HG02798 (cell line): ENCODE results near the gene EGR1.
A peak's percentile ranks its signal among the peaks of the same experiment; 100 is the strongest.
"Not testable (repeated sequence)": the region's sequence is repeated elsewhere in the genome, so short reads cannot be mapped to it uniquely, and the experiment has no call there.

Experiments used
- ATAC-seq: cut with Tn5 transposase; IDR thresholded peaks from one replicate; pipeline ENCODE4 v1.9.1; 2021; ENCODE audit warnings: mild to moderate bottlenecking; ENCODE audit not compliant: unreplicated experiment, poor library complexity

The EGR1 gene

GRCh38 chr5:138468133-138468965 lies 3.1 kb downstream of the EGR1 start:
- ATAC-seq = no peak

DNA sequence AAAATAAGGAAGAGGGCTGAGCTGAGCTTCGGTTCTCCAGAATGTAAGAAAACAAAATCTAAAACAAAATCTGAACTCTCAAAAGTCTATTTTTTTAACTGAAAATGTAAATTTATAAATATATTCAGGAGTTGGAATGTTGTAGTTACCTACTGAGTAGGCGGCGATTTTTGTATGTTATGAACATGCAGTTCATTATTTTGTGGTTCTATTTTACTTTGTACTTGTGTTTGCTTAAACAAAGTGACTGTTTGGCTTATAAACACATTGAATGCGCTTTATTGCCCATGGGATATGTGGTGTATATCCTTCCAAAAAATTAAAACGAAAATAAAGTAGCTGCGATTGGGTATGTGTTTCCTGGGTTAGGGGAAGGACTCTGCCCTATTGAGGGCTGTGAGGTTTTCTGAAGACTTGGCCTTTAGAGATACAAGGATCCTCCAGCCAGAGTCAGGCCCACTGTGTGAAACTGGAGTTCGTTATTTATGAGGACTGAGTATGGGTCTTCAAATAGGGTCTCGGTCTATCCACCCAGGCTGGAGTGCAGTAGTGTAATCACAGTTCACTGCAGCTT lies 3.8 kb downstream of the EGR1 start:
- no peak for ATAC-seq

- no peak for ATAC-seq
These were observed 4.5 kb downstream of the EGR1 start for GRCh38 chr5:138469540-138470321.

GRCh38 chr5:138470322-138471051 lies 5.2 kb downstream of the EGR1 start:
- ATAC-seq = no peak

DNA sequence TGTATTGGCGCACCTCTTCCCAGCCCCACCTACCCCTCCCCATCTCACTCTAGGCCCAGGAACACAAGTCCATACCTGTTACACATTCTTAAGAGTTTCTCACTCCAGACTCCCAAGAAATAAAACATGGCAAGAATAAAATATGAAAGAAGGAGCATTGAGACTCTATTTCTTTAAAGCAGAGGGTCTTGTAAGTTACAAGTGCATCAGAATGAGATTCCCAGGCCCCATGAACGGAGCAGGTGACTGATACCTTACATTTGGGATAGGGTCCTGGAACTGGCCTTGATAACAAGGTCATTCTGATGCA lies 5.7 kb downstream of the EGR1 start:
- ATAC-seq = no peak

DNA sequence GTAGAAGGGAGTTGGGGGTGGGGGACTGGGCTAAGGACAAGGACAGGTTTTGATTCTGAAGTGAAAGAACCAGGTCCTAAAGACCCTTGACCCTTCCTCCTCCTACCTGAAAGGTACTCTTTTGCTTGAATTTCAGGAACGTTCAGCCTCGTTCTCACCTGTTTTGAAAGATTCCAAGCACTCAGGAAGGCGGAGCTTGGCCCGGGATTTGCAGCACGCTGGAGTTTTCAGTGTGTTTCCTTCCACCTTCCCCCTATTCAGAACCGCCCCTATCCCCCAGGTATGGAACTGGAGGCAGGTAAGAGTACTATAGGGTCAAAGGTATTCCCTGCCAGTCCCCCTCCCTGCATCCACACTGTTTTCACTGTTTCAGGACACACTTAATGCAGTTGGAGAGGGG lies 7.1 kb downstream of the EGR1 start:
- ATAC-seq = no peak

DNA sequence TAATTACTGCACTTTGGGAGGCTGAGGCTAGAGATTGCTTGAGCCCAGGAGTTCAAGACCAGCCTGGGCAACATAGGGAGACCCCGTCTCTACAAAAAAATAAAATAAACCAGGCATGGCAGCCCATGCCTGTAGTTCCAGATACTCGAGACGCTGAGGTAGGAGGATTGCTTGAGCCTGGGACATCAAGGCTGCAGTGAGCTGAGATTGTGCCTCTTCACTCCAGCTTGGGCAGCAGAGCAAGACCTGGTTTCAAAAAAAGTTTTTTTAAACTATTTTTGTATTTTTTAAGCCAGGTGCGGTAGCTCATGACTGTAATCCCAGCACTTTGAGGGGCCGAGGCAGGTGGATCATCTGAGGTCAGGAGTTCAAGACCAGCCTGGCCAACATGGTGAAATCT lies 7.9 kb downstream of the EGR1 start:
- ATAC-seq = not testable (repeated sequence)

DNA sequence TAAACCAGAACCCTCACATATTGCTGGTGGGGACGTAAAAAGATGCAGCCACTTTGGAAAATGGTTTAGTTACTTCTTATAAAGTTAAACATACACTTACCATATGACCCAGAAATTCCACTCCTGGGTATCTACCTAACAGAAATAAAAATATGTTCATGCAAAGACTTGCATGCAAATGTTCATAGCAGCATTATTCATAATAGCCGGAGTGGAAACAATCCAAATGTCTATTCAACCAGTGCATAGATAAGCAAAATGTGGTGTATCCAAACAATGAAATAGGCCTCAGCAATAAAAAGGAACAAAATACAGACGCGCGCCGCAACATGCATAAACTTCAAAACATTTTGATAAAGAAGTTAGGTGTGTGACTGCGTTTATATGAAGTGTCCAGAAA lies 11.6 kb downstream of the EGR1 start:
- no peak for ATAC-seq

- ATAC-seq = no peak
These were observed 17.4 kb downstream of the EGR1 start for GRCh38 chr5:138482638-138483037.

GRCh38 chr5:138488481-138488945 lies 23.2 kb downstream of the EGR1 start:
- ATAC-seq = no peak

DNA sequence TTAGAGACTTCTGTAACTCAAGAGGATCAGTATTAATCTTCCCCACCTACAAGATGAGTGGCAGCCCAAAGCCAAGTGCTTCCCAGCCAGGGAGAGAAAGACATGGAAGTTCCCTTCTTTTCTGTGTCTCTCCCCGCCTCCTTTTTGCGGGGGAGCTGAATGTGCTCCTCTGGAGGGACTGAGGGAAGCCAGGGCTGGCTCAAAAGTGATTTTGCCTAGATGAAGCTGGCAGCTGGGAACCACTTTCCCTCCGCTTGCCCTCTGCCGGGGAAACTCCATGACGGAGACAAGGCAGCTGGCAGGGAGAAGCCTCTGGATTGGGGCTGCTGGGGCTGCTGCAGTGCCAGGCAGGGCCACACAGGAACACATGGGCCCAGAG lies 24.4 kb downstream of the EGR1 start:
- no peak for ATAC-seq

DNA sequence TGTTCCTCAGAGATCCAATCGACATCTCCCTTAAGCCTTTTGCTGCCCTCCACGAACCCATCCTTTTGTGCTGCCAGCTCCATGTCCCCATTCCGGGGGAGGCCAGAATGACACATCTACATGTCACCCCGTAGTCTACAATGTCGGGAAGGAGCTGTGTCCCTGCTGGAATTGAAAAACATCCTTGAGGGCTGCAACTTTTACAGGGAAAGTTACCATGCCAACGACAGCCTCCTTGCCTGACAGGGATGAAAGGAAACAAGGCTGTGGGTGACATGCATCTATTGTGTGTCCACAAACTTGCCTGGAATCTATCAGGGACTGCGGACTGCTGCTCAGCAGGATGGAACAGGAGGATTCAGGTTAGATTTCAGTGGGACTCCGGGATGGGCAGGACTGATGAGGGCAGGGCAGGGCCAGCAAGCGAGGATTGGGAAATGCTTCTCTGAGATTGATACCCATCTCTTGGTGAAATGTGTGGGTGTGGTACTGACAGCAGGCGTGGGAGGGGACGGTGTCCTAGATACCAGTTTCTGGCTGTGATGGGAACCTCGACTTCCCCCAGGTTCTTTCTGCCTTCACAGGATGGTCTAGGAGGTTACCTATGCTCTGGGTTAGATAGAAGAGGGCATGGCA lies 25.5 kb downstream of the EGR1 start:
- no peak for ATAC-seq

- ATAC-seq = no peak
These were observed 26.0 kb downstream of the EGR1 start for GRCh38 chr5:138491284-138491648.

GRCh38 chr5:138491669-138492559 lies 26.6 kb downstream of the EGR1 start:
- peak; percentile 98 for ATAC-seq

- no peak for ATAC-seq
These were observed 27.3 kb downstream of the EGR1 start for GRCh38 chr5:138492560-138493045.

GRCh38 chr5:138495351-138495750 lies 30.1 kb downstream of the EGR1 start:
- no peak for ATAC-seq

- no peak for ATAC-seq
These were observed 33.1 kb downstream of the EGR1 start for GRCh38 chr5:138498376-138498775.

DNA sequence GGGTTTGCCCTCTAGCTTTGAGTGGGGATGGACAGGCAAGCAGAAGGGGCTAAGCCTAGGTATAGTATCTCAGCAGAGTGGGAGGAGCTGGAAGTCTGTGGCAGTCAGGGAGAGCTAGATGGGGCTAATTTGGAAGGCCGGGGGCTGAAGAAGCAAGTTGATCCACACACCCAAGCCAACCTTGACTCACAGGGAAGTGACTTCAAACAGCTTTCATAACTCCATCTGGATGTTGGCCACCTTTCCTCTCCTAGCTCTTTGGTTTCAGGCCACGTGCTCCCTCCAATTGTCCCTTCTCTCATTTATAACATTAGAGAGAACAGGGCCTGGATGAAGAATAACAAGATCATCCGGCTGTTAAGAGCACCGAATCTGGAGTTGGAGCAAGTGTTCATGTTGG lies 36.8 kb downstream of the EGR1 start:
- no peak for ATAC-seq

DNA sequence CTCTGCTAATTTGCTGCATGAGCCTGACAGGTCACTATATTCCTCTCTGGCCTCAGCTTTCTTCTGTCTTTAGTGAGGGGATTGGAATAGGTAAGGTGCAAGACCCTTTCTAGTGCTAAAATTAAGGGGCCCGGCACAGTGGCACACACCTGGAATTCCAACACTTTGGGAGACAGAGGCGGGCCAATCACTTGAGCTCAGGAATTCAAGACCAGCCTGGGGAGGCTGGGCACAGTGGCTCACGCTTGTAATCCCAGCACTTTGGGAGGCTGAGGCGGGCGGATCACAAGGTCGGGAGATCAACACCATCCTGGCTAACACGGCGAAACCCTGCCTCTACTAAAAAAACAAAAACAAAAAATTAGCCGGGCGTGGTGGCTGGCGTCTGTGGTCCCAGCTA lies 37.2 kb downstream of the EGR1 start:
- ATAC-seq = no peak
